ENCODE measurements around the gene DBNDD1.

- TF ChIP-seq POLR2AphosphoS5 (IDR thresholded peaks at IDR 0.05; ENCODE audit: low read depth, low read length): no peak
- no peak for TF ChIP-seq SPI1 (IDR thresholded peaks at IDR 0.05; ENCODE audit: low read depth, low read length)
- no peak for TF ChIP-seq TAF1 (IDR thresholded peaks at IDR 0.05; ENCODE audit: low read depth, low read length)
- no peak for TF ChIP-seq PAX5 (IDR thresholded peaks at IDR 0.05; ENCODE audit: insufficient read depth, low read length, severe bottlenecking)
- TF ChIP-seq POLR2A (IDR thresholded peaks at IDR 0.05; ENCODE audit: low read depth, low read length): no peak
Measured at GRCh38 chr16:90031186-90031930, 12.1 kb upstream of the DBNDD1 start.
